CD4-positive, alpha-beta T cell treated with Interferon gamma for 1 hour (primary cell): Measurements from ENCODE around the gene RTN4RL2.

ENCODE experiments used
- DNase-seq: peaks from one replicate; pipeline ENCODE4 v3.0.0-alpha.2; 2020

RTN4RL2 gene

GRCh38 chr11:57481915-57482781 lies 21.8 kb downstream of the RTN4RL2 start:
- DNase-seq, result no peak

- DNase-seq, result peak; percentile 59
Observed at GRCh38 chr11:57482782-57483561, 22.6 kb downstream of the RTN4RL2 start.

- no peak for DNase-seq
Observed at GRCh38 chr11:57483562-57483918, 23.2 kb downstream of the RTN4RL2 start.

GRCh38 chr11:57484141-57484710 lies 23.9 kb downstream of the RTN4RL2 start:
- peak; percentile 32 for DNase-seq

- no peak for DNase-seq
Observed at GRCh38 chr11:57485217-57485990, 25.1 kb downstream of the RTN4RL2 start.

GRCh38 chr11:57487021-57487778 lies 26.9 kb downstream of the RTN4RL2 start:
- DNase-seq, result no peak

GRCh38 chr11:57487920-57488659 lies 27.8 kb downstream of the RTN4RL2 start:
- no peak for DNase-seq

- no peak for DNase-seq
Observed at GRCh38 chr11:57490456-57491248, 30.3 kb downstream of the RTN4RL2 start.

GRCh38 chr11:57491371-57492061 lies 31.2 kb downstream of the RTN4RL2 start:
- peak; percentile 32 for DNase-seq

- peak; percentile 63 for DNase-seq
Observed at GRCh38 chr11:57493507-57494503, 33.5 kb downstream of the RTN4RL2 start.

- DNase-seq, result no peak
Observed at GRCh38 chr11:57496109-57496820, 35.9 kb downstream of the RTN4RL2 start.

GRCh38 chr11:57497303-57498247 lies 37.2 kb downstream of the RTN4RL2 start:
- no peak for DNase-seq

GRCh38 chr11:57498540-57498939 lies 38.2 kb downstream of the RTN4RL2 start:
- no peak for DNase-seq

GRCh38 chr11:57499413-57499982 lies 39.2 kb downstream of the RTN4RL2 start:
- DNase-seq, result peak; percentile 74

- no peak for DNase-seq
Observed at GRCh38 chr11:57499983-57500461, 39.7 kb downstream of the RTN4RL2 start.

GRCh38 chr11:57500515-57500914 lies 40.2 kb downstream of the RTN4RL2 start:
- no peak for DNase-seq
